HCT116 (cell line): ENCODE data around the gene SAXO2. TPM values are rescaled to one million over a fixed set of nuclear protein-coding genes. Genes with fewer than 3 reads are reported as not detected.

Experiments used
- ATAC-seq: fragments of 200-7000 bp; cut with Tn5 transposase; 2 replicates; pipeline ENCODE4 v1.9.1; 2020; ENCODE audit warnings: mild to moderate bottlenecking, moderate library complexity
- BruUV-seq: library from RNA; stranded (reverse); fragments of 400-500 nt; replicated peaks from 2 replicates; lab custom pipeline; 2021; lab: Mats Ljungman, UMichigan
- CTCF ChIA-PET: fragments of 300-600 bp; sonication (Branson Sonifier 250); formaldehyde crosslinking; loops from one replicate; lab custom pipeline; 2021; ENCODE audit warnings: antibody characterized with exemption; lab: Charles Lee
- POLR2A ChIA-PET: fragments of 300-600, 350-600 bp; sonication (Branson Sonifier 250); formaldehyde crosslinking; loops from one replicate; lab custom pipeline; 2021; ENCODE audit warnings: antibody characterized with exemption; lab: Charles Lee
- RAD21 ChIA-PET, 2 experiments: fragments of 300-600 bp; sonication (Branson Sonifier 250); formaldehyde crosslinking; loops; one replicate each; lab custom pipeline; 2023; ENCODE audit warnings: low total read pairs in 2 of 2; ENCODE audit not compliant: uncharacterized antibody in 2 of 2, unreplicated experiment in 2 of 2, low non-redundant PET in 1 of 2; lab: Charles Lee
- DNase-seq: peaks from one replicate; pipeline ENCODE4 v3.0.0-alpha.2; 2010; ENCODE audit warnings: low read depth, low spot score
- H2AFZ ChIP-seq: fragments of 200-600 bp; shearing (Covaris generic), sonication (generic); 2 replicates; pipeline ENCODE4 v1.6.1; 2017; ENCODE audit warnings: low read depth, mixed run types, mixed read lengths, antibody characterized with exemption, low read length; ENCODE audit not compliant: poor library complexity, severe bottlenecking
- H3K27ac ChIP-seq: 2 replicates; pipeline ENCODE4 v1.5.1; 2012; ENCODE audit warnings: low read depth, low read length
- H3K27me3 ChIP-seq: fragments of 200-600 bp; sonication (generic); 2 replicates; pipeline ENCODE4 v1.6.1; 2016; ENCODE audit warnings: mixed run types, low read length, mixed read lengths; ENCODE audit not compliant: insufficient read depth
- H3K36me3 ChIP-seq, 2 experiments: fragments of 200-500 bp in 1 of 2; fragments of 200-600 bp in 1 of 2; sonication (Bioruptor generic) in 1 of 2; sonication (generic) in 1 of 2; 2 replicates each; pipeline versions ENCODE4 v1.5.1 to v1.6.1; 2014 to 2016; ENCODE audit warnings: low read length in 2 of 2, inconsistent platforms in 1 of 2, mixed read lengths in 1 of 2, mixed run types in 1 of 2; ENCODE audit not compliant: insufficient read depth in 2 of 2, control insufficient read depth in 1 of 2
- H3K4me1 ChIP-seq, 2 experiments: fragments of 200-600 bp in 1 of 2; sonication (generic) in 1 of 2; 2 replicates each; pipeline versions ENCODE4 v1.5.1 to v1.6.1; 2012 to 2017; ENCODE audit warnings: low read length in 2 of 2, inconsistent platforms in 1 of 2, mild to moderate bottlenecking in 1 of 2, mixed read lengths in 1 of 2, mixed run types in 1 of 2, moderate library complexity in 1 of 2; ENCODE audit not compliant: insufficient read depth in 2 of 2, control insufficient read depth in 1 of 2
- H3K4me2 ChIP-seq: fragments of 200-600 bp; sonication (generic); 2 replicates; pipeline ENCODE4 v1.6.1; 2017; ENCODE audit warnings: mixed run types, low read length, mixed read lengths
- H3K4me3 ChIP-seq, 2 experiments: fragments of 200-600 bp in 1 of 2; sonication (generic) in 1 of 2; replicated peaks in 1 of 2; 2 replicates each; pipeline ENCODE4 v1.5.1; 2011 to 2016; ENCODE audit warnings: low read length in 2 of 2, control low read depth in 1 of 2, low read depth in 1 of 2, mild to moderate bottlenecking in 1 of 2, mixed read lengths in 1 of 2, mixed run types in 1 of 2
- H3K79me2 ChIP-seq: fragments of 200-600 bp; sonication (generic); 2 replicates; pipeline ENCODE4 v1.6.1; 2017; ENCODE audit warnings: mild to moderate bottlenecking, mixed run types, low read length, moderate library complexity, mixed read lengths; ENCODE audit not compliant: insufficient read depth
- H3K9ac ChIP-seq: fragments of 200-600 bp; sonication (generic); 2 replicates; pipeline ENCODE4 v1.6.1; 2016; ENCODE audit warnings: low read length, mixed read lengths
- H3K9me2 ChIP-seq: fragments of 200-600 bp; sonication (generic), shearing (Covaris generic); 2 replicates; pipeline ENCODE4 v1.6.1; 2017; ENCODE audit warnings: mixed run types, mild to moderate bottlenecking, moderate library complexity; ENCODE audit not compliant: insufficient read depth
- H3K9me3 ChIP-seq, 2 experiments: fragments of 200-500 bp in 1 of 2; fragments of 200-600 bp in 1 of 2; sonication (Bioruptor generic) in 1 of 2; sonication (generic) in 1 of 2; 2 replicates each; pipeline ENCODE4 v1.6.1; 2014 to 2017; ENCODE audit warnings: low read length in 2 of 2, mixed read lengths in 2 of 2, inconsistent platforms in 1 of 2, low read depth in 1 of 2, mild to moderate bottlenecking in 1 of 2, mixed run types in 1 of 2, moderate library complexity in 1 of 2; ENCODE audit not compliant: control insufficient read depth in 1 of 2, insufficient read depth in 1 of 2
- H4K20me1 ChIP-seq: fragments of 200-600 bp; sonication (generic), shearing (Covaris generic); 2 replicates; pipeline ENCODE4 v1.6.1; 2017; ENCODE audit warnings: mixed run types, mild to moderate bottlenecking, moderate library complexity; ENCODE audit not compliant: insufficient read depth
- ELF1 ChIP-seq: IDR thresholded peaks from 2 replicates; pipeline ENCODE4 v1.6.1; 2012; ENCODE audit warnings: low read depth, borderline replicate concordance
- POLR2A ChIP-seq: IDR thresholded peaks from 2 replicates; pipeline ENCODE4 v1.7.0; 2011; ENCODE audit warnings: borderline replicate concordance; ENCODE audit not compliant: insufficient read depth, insufficient read length; ENCODE audit errors: extremely low read depth
- REST ChIP-seq: IDR thresholded peaks from 2 replicates; pipeline ENCODE4 v1.6.1; 2012; ENCODE audit warnings: low read depth
- TCF7L2 ChIP-seq: IDR thresholded peaks from 2 replicates; pipeline ENCODE4 v1.7.0; 2011; ENCODE audit warnings: borderline replicate concordance, inconsistent platforms; ENCODE audit not compliant: insufficient read depth, insufficient read length; ENCODE audit errors: extremely low read depth
- ZBTB33 ChIP-seq: IDR thresholded peaks from 2 replicates; pipeline ENCODE4 v1.6.1; 2011; ENCODE audit warnings: mild to moderate bottlenecking, low read length, moderate library complexity; ENCODE audit not compliant: insufficient replicate concordance; ENCODE audit errors: extremely low read depth
- ZNF274 ChIP-seq: fragments of 200-500 bp; sonication (Bioruptor generic); IDR thresholded peaks from 2 replicates; pipeline ENCODE4 v1.6.1; 2014; ENCODE audit warnings: mild to moderate bottlenecking, low read depth, low read length, inconsistent platforms
- intact Hi-C: fragments of 100-400 bp; cut with micrococcal nuclease; formaldehyde crosslinking; loops from 2 replicates; pipeline ENCODE4 v1.10.0; 2022
- total RNA-seq: library from RNA; stranded (reverse); gene quantifications from one replicate; pipeline ENCODE4 v1.2.1, GENCODE V29; 2021; ENCODE audit not compliant: unreplicated experiment

SAXO2 gene
- total RNA-seq, 1 experiment from 2014 or later, result 5.7 TPM

GRCh38 chr15:82272154-82272553 lies 9.5 kb downstream of the SAXO2 start:
- Histone ChIP-seq H3K79me2 (no peaks in the 10 kb centered on the region), H3K4me2 (no peak overlapping the region), H2AFZ (no peak overlapping the region), H4K20me1 (no peaks in the 10 kb centered on the region), H3K9me3 (peaks cover 4 to 8% of the 10 kb centered on the region in 2 experiments; a peak in 3 of 4 replicates), H3K4me3 (no peak overlapping the region), H3K9me2 (no peaks in the 10 kb centered on the region; the same call in 1 of the 2 replicates), H3K36me3 (no peaks in the 10 kb centered on the region), H3K27me3 (peaks cover 6% of the 10 kb centered on the region; the same call in 1 of the 2 replicates), H3K27ac (no peak overlapping the region), H3K4me1 (no peaks in the 10 kb centered on the region)
- CTCF ChIA-PET, result no interaction called here
- BruUV-seq, result no TSS peak
- intact Hi-C loops, result no loop called here
- DNase-seq, result no peak
- RAD21 ChIA-PET, result no interaction called here
- TF ChIP-seq ZBTB33 (no peak), REST (no peak), TCF7L2 (no peak), ZNF274 (no peak), ELF1 (no peak), POLR2A (no peak)
- TF ChIP-seq, all 23 proteins: peak for 0
- POLR2A ChIA-PET, result no interaction called here
- no peak for ATAC-seq
- H3K9ac ChIP-seq, result no peak overlapping the region
